Head of caudate nucleus (tissue), 42 donors: ENCODE results near the gene RBBP5.
A peak's percentile ranks its signal among the peaks of the same experiment; 100 is the strongest.
"Not testable (repeated sequence)": the region's sequence is repeated elsewhere in the genome, so short reads cannot be mapped to it uniquely, and the experiment has no call there.

ENCODE experiments used
- DNase-seq, 42 donors: peaks; one replicate each; pipeline versions ENCODE4 v3.0.0 to v3.0.0-alpha.2; 2020 to 2021; ENCODE audit warnings: mixed read lengths in 7 of 42
- intact Hi-C: fragments of 100-400 bp; cut with DNase I; formaldehyde crosslinking; loops from one replicate; pipeline ENCODE4 v1.15.0; 2022

Gene RBBP5, protein sequence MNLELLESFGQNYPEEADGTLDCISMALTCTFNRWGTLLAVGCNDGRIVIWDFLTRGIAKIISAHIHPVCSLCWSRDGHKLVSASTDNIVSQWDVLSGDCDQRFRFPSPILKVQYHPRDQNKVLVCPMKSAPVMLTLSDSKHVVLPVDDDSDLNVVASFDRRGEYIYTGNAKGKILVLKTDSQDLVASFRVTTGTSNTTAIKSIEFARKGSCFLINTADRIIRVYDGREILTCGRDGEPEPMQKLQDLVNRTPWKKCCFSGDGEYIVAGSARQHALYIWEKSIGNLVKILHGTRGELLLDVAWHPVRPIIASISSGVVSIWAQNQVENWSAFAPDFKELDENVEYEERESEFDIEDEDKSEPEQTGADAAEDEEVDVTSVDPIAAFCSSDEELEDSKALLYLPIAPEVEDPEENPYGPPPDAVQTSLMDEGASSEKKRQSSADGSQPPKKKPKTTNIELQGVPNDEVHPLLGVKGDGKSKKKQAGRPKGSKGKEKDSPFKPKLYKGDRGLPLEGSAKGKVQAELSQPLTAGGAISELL

DNA sequence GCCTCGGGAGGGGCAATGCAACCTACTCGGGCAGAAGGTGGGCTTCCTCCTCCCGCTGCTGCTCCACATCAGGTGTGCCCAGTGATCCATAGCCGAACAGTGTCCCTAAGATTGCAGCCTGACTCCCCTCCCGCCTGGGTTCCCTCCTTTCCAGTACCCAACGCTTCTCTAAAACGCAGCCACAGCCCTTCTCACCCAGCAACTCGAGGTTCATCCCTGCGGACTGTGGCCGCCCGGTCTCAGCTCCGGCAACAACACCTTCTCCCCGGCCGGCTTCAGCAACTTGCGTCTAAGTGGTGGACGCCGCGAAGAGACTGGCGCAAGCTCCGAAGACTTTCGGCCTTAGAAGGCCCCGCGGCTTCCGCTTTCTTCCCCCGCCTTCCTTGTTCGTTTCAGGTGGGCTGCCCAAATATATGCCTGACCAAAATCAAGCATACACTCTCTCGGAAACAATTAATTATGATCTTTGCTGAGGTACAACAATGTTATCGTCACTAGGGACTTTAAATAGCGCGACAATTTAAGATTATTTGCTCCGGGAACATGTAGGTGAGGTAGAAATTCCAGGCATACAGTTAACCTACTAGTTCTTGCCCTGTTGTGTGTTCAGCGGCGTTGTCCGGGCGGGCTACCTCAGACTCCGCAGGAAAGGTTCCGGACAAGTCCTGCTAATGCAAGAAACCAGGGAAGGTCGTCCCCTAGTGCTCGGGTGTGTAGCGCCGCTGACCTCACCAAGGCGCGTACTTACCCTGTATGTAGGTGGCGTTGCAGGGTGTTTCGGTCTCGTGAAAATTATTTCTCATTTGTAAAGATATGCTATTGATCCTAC lies at the start of gene RBBP5:
RBBP5 (minus strand) TSS at position 319 of the 829 bp plus-strand sequence; CDS start at position 214, 105 bp downstream.
- DNase-seq: peak; percentile 91 to 99 (median 96)
- intact Hi-C loops: loop anchor here (5.0 kb wide), 2 partner anchors 90 to 135 kb away; partner anchors contain the start of gene DSTYK

DNA sequence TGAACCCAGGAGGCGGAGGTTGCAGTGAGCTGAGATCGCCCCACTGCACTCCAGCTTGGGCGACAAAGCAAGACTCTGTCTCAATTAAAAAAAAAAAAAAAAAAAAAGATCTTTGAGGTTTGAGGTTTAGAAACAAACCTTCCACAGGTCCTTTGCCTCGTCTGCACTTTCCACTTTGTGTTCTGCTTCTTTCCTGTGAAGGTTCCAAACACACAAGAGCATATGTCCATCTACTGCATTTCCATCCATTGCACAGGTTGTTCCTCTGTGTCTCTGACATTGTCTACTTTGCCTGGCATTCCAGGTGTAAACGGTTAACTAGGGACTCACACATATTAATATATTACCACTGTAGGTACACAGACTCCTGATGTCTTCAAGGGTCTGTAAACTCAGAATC lies 49.6 kb upstream of the RBBP5 start:
- intact Hi-C loops: no loop called here
- DNase-seq: no peak

DNA sequence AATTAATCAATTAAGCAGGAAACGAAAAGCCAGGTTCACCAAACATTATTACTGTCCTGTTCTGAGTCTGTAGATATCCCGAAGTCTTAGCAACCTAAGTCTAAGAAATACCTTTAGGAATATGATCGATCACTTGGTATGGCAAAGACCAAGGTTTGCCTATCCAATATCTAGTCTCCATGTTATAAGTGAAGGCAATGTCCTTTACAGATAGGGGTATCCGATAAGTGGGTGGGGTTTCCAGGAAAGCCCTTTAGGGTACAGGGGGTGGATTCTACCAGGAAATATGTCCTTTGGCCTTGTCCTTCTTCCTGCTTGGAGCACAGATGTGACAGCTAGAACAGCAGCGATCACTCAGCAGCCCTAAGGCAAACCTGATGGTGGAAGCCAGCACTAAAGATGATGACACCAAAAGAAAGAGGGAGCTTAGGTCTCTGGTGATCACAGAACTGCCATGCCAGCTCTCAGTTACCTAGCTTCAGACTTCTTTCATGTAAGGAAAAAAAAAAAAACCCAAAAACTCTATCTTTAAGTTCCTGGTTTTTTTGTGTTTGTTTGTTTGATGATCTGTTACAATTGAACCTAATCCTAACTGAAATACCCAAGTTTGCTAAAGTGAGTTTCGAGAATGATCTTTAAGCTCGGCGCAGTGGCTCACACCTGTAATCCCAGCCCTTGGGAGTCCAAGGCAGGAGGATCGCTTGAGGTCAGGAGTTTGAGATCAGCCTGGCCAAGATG lies 48.9 kb upstream of the RBBP5 start:
- intact Hi-C loops: no loop called here
- no peak for DNase-seq

DNA sequence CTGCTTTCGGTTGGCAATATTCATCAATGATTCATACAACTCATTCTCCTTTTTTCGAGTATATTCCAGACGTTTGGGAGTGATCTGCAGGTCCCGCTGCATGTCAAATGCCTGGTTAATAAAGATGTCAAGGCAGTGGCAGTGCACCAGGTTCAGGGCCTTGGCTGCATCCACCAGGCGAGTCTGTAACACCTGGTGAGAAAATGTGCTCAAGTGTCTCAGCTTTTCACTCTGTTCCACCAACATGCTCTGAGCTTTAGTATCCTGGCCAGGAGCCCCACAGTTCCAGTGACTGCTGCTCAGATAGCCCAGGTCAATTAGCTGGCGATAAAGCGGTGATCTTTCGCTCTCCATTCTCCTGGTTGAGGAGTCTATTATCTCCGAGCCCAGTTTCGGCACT lies 47.5 kb upstream of the RBBP5 start:
- intact Hi-C loops: no loop called here

DNA sequence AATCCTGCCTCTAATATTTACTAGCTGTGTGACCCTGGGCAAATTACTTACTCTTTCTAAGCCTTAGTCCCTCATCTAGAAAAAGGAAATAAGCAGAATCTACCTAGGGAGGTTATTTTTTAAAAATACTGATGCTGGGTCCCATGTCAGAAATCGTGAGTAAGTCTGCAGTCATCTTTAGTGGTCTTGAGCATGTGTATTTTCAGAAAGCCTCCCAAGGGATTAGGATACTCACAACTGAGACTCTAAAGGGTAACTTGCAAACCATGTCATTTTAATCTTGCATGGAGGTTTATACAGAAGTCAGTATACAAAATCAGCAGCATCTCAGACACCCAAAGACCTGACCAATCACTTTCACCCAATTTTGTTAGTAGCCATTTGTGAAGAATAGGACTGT lies 46.5 kb upstream of the RBBP5 start:
- DNase-seq: no peak
- intact Hi-C loops: no loop called here

More for the DNA sequence above, 47.5 kb upstream of the RBBP5 start:
- no peak for DNase-seq

DNA sequence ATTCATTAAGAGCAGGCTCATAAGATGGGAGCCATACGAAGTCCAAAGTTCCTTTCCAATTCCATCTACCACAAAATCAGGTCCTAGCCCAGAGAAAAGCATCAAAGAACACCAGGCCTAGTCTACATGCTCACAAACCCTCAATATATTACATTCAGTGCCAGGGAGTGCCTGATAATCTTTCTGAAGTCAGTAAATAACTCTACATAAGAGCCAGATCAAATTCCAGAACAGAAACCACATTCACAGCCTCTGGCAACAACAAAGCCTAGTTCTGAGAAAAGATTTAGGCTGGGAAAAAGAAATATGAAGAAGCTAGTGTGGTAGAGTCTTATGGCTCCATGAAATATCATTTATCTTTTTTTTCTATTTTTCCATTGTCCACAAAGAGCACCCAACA lies 40.5 kb upstream of the RBBP5 start:
- intact Hi-C loops: no loop called here
- no peak for DNase-seq

DNA sequence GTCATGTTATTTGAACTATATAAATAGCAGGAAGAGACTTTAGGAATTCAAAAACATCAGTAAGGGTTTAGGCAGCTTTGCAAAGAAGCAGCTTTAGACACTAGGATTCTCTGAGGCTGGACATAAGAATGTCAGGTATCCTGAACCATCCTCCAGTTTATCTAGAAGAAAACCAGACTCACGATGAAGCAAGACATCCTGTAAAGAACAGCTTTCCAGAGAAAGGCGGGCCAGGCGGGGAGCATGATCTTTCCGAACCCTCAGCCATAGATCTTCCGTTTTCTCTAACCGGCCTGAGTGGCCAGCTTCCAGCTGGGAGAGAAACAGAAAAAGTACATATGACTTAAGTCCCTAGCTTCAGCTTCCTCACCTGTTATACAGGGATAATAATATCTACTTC lies 39.3 kb upstream of the RBBP5 start:
- intact Hi-C loops: no loop called here
- no peak for DNase-seq

DNA sequence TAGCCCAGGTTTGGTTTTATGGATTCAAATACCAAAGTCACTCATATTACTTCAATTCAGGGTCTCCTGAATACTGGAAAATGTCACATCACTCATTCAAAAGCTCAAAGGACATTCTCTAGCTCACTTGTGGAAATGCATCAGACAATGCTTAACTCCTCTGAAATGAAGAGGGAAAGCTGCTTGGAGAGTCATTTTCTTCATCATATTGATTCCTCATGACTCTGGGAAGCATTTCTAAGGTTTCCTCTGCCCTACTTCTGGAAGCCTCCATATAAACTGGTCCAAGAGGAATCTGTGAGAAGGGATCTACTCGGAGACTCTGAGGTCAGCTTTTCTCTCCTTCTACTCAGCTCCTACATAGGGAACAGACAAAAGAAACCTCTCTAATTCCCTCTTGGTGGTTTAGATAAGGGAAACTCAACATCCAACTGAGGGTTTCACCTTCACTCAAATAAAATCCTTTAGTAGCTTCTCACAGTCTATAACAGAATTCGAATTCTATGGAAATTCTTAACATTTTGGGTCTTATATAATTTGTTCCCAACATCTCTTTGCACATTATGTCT lies 36.4 kb upstream of the RBBP5 start:
- no peak for DNase-seq
- intact Hi-C loops: no loop called here

DNA sequence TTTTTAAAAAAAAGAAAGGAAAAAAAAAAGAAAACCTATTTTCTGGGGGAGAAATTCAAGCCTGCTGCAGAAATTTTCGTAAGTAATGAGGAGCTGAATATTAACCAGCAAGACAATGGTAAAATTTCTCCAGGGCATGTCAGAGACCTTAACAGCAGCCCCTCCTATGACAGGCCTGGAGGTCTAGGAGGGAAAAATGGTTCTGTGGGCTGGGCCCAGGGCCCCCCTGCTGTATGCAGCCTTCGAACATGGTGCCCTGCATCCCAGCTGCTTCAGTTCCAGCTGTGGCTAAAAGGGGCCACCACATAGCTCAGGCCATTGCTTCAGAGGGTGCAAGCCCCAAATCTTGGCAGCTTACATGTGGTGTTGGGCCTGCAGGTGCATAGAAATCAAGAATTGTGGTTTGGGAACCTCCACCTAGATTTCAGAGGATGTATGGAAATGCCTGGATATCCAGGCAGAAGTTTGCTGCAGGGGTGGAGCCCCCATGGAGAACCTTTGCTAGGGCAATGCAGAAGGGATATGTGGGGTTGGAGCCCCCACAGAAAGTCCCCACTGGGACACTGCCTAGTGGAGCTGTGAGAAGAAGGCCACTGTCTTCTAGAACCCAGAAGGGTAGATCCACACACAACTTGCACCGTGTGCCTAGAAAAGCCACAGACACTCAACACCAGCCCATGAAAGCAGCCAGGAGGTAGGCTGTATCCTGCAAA lies 34.0 kb upstream of the RBBP5 start:
- DNase-seq, intact Hi-C loops: not testable (repeated sequence)

DNA sequence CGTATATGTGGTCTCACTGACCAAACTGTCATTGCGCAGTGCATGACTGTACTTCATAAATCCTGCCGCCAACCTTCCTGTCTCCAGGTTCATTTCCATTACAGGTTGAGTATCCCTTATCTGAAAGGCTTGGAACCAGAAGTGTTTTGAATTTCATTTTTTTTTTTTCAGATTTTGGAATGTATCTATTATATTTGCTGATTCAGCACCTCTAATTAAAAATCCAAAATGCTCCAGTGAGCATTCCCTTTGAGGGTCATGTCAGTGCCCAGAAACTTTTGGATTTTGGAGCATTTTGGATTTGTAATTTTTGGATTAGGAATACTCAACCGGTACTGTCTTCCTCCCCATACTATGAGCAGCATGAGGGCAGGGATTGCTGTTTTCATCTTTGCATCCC lies 30.7 kb upstream of the RBBP5 start:
- no peak for DNase-seq
- intact Hi-C loops: no loop called here

DNA sequence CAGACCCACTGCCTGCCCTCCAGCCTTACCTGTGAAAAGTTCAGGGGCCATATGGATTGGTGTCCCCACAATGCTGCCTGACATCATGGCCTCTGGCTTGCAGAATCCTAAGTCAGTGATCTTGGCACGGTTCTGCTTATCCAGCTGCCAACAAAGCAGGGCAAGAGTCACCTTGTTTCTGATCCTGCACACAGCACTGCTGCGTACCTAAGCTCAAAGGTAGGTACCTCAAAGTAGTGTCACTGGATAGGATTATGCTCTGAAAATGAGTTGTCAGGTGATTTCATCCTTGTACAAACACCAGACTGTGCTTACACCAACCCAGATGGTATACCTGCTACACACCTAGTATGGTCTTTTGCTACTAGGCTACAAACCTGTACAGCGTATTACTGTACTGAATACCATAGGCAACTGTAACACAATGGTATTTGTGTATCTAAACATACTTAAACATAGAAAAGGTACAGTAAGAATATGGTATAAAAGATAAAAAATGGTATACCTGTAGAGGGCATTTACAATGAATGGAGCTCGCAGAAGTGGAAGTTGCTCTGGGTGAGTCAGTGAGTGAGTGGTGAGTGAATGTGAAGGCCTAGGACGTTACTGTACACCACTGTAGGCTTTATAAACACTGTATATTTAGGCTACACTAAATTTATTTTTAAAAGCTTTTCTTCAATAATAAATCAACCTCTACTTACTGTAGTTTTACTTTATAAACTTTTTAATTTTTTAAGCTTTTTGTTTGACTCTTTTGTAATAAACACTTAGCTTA lies 29.1 kb upstream of the RBBP5 start:
- intact Hi-C loops: no loop called here
- no peak for DNase-seq

DNA sequence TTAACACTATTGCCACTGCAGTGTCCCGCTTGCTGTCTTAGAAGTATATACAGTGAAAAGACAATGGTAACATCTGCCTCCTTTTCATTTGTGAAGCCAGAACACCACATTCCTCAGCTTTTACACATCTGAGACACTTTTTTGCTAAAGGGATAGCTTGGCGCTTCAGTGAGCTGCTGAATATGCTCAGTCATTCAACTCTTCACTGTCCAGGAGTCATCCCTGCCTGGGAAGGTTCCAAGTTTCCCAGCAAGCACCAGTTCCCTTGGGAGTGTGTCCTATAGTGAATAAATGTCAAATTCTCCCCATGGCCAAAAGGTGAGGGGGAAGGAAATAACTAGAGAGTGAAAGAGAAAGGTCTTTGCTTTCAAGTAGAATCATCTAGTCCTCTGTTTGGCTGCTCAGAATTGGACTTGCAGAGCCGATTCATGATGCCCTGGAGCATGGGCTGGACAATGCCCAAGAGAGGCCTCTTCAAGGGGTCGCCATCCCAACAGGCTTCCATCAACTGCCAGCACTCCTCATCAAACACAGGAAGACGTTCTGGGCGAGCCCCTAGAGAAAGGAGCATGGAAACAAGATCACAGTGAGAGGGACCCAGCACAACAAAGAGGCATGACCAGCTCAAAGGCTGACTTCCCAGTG lies 25.5 kb upstream of the RBBP5 start:
- intact Hi-C loops: no loop called here
- no peak for DNase-seq

DNA sequence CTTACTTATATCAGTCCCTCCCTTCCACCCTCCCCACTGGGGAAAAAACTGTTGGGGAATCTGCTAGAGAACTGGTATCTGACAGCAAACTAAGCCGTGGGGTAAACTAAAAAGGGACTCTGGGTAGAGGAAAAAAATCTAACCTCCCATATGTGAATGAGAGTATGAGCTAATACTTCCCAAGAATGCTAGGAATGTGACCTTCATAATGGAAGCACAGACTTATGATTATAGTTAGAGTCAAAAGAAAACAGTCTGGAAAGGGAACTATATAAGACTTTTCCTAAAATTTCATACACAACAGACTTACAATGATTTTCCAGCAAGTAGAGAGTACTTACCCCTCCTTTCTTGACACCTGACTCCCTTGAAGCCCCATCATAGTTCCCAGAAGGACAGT lies 23.0 kb upstream of the RBBP5 start:
- no peak for DNase-seq
- intact Hi-C loops: no loop called here

DNA sequence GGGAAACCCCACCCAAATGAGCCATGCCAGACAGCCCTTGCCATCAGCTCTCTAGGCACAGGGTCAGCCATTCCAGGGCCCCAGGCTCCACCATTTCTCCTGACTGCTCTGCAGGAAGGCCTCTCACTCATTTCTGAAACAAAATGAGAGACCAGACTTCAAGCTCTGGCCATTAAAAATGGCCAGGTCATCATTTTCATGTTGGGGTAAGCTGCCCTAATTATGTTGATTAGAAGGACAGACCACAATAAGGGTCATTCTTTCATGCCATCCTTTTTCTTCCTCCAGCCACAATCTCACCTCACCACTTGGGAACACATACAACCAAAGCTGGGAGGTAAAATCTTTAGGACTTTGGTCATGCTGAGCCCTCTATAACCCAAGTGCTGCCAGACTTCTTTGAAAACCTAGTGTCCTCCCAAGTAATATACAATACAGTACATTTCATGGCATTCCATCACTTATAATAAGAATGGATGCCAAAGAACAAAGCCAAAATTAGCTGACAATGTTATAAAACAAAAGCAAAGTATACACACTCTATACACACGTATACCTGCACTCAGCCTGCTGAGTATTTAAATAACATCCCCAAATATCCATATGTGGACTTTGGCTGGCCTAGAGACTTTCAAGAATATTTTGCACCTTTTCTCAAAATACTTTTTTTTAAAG lies 22.4 kb upstream of the RBBP5 start:
- no peak for DNase-seq
- intact Hi-C loops: no loop called here

DNA sequence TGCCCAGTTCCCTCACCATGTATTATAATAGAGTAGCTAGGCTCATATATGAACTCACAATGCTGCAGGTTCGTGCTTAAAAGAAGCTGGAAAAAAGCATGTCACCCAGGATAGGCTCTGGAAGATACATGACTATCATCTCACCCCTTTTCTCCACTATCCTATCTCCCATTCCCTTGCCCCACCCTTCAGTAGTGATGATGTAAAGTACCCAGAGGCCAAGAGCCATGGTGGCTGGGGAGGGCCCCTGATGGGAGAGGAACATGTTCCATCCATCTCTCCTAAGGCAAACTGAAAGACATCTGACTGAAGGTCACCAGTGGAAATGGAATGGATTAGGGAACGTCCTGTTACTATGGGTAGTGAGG lies 20.3 kb upstream of the RBBP5 start:
- intact Hi-C loops: no loop called here
- DNase-seq: no peak

DNA sequence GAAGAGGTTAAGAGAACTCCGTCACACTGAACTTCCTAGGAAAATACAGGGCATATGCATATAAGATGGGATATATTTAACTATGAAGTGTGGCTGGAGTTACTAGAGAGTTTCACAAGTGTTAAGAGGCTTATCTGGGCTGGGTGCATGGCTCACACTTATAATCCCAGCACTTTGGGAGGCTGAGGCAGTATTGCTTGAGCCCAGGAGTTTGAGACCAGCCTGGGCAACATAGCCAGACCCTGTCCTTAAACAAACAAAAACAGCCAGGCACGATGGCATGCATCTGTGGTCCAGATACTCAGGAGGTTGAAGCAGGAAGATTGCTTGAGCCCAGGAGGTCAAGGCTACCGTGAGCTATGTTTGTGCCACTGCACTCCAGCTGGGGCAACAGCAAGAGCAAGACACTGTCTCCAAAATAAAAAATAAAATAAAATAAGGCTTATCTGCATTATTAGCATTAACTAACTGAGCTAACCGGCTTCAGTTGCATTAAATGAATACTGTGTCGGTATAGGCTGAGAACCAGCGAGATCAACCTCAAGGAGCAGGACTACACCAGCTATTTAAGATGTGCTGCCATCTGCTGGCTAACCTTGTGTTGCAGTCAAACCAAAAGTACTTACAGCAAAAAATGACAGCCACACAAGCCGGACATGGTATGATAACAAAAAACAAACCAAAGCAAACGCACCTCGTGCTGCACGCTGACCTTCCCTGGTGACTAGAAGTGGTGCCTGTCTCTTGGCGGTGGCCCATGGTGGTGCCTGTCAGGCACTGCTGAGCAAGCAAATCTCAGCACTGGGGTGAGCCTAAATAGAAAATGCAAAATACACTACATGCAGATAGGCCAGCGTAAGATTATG lies 19.7 kb upstream of the RBBP5 start:
- intact Hi-C loops: no loop called here
- peak; percentile 43 to 92 (median 82) for DNase-seq
